Measurements from ENCODE around the gene TRIM66.

Gene TRIM66

GRCh38 chr11:8714622-8715225 is 32.3 kb upstream of the TRIM66 start:
- no peak for DNase-seq (ENCODE audit: low spot score)

DNA sequence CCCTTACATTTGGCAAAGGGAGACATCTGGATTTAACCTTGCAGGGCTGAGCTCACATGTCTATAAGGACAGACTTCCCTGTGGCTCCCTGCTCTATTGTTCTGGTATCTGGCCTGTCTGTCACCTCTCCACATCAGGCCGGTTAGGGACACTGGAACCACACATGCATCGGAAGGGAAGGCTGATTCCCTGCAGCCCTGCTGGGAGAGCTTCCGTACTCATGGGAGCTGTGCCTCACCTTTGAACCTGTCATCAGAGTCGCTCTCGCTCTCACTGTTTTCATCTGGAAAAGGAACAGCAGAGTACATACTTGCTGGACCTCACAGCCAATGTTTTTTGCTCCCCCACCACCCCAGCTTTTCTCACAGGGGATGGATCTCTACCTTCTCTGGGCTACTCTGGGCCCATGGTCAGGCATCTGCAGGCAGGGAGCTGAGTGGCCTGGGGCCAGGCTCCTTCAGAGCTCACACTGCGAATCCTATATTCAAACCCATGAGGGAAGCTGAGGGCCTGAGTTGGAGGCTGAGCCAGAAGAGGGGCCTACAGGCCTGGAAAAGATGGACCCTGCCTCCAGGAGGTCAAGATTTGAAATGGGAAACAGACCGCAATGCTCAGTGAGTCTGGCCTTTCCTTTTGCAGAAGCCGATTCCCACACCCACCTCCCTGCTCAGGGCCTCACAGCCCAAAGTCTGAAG is 31.4 kb upstream of the TRIM66 start:
- no peak for DNase-seq (ENCODE audit: low spot score)

DNA sequence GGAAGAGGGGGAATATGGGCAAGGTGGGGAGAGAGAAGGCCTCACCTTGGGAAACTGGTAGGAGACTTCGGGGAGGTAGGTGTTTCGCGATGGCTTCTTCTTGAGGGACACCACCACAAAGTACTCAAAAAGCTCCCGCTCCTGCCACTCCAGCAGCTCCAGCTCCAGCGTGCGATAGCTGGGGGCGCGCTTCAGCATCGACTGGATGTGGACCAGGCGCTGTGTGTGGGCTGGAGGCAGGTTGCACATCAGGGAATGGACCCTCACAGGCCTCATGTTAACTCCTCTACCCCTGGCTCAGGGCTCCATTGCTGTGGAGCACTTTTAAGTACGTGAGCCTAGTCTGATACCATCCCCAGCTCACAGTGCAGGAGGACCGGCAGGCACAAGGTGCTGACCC is 30.0 kb upstream of the TRIM66 start:
- DNase-seq (ENCODE audit: low spot score) = no peak

GRCh38 chr11:8711895-8712442 is 29.5 kb upstream of the TRIM66 start:
- DNase-seq (ENCODE audit: low spot score) = no peak

- DNase-seq (ENCODE audit: low spot score) = no peak
Measured at GRCh38 chr11:8709777-8710176, 27.3 kb upstream of the TRIM66 start.

DNA sequence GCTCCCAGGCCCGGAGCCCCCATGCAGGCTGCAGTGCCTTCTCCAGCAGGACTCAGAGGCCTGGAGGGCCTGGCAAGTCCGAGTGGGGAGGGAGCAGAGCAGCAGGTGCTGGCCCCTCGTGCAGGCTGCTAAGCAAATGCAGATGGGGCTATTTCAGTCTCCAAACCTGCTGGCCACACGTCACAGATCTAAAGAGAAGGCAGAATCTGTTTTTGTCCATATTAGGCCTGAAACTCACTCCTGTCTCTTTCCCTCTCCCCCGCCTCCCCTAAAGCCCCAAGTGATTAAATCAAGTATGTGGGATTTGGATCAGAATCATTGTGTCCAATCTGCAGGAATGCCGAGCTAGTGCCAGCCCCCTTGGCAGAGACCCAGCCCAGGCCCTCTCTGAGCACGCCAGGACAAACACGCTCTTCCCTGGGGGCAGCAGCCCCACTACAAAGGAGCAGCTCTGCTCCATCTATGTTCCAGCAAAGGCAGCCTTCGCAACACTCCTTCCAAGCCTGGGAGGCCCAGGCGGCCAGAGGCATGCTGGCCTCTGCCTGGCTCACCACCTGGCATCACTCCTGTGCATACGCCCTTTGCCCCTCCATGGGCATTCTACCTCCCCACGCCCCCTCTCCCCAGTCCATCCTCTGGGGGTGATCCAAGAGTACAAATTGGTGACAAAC is 26.7 kb upstream of the TRIM66 start:
- DNase-seq (ENCODE audit: low spot score) = no peak

GRCh38 chr11:8707541-8708191 is 25.2 kb upstream of the TRIM66 start:
- DNase-seq (ENCODE audit: low spot score) = no peak

DNA sequence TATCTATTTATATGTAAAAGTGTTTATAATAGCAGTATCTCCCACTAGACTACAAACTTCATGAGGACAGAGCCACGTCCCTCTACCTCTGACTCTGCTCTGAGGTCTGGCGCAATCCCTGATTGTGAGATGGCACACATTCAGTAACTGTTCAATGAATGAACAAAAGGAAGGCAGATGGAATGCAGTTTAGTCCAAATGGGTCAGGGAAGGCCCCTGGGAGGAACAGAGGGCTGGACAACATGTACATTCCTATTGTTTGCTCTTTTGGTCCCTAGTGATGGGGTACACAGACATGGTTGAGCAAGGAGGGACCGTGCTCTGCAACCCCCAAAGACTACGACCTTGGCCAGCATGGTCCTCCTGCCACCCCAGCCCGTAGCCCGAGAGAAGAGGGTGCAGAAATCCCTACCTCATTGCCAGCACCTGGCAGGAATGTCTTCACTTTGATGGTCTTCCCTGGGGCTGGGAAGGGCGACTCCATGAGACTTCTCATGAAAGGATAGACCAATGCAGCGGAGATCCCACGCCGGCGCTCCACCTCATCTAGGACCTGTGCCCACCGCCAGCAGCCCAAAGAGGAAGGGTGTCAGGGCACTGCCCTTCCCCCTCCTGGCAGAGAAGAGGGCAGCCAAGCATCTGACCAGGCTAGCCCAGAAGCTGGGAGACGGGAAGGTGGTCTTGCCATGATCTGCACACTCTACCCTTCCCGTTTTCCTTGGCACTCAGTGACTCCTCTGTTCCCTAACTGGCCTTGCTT is 24.4 kb upstream of the TRIM66 start:
- DNase-seq (ENCODE audit: low spot score) = no peak

DNA sequence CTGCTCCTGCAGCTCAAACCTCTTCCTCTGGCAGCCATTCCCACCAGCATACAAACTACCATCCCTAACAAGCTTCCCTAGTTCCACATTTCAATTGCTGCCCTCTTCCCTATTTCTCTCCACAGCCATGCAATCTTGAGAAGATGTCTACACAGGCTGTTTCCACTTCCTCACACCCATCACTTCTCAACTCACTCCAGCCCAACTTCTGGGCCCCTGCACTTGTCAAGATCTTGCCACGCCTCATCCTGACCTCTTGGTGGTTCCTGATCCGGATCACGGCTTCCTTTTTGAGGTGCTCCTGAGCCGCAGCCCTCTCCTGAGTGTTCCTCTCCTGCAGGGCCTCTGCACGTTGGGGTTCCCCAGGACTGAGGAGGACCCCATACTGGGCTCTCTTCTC is 22.7 kb upstream of the TRIM66 start:
- DNase-seq (ENCODE audit: low spot score) = no peak

- no peak for DNase-seq (ENCODE audit: low spot score)
Measured at GRCh38 chr11:8704136-8704535, 21.7 kb upstream of the TRIM66 start.

GRCh38 chr11:8702598-8702915 is 20.1 kb upstream of the TRIM66 start:
- DNase-seq (ENCODE audit: low spot score) = no peak

- DNase-seq (ENCODE audit: low spot score) = no peak
Measured at GRCh38 chr11:8701891-8702597, 19.6 kb upstream of the TRIM66 start.

- DNase-seq (ENCODE audit: low spot score) = no peak
Measured at GRCh38 chr11:8699903-8700302, 17.4 kb upstream of the TRIM66 start.

- DNase-seq (ENCODE audit: low spot score) = no peak
Measured at GRCh38 chr11:8698917-8699441, 16.5 kb upstream of the TRIM66 start.

- no peak for DNase-seq (ENCODE audit: low spot score)
Measured at GRCh38 chr11:8698379-8698851, 15.9 kb upstream of the TRIM66 start.

DNA sequence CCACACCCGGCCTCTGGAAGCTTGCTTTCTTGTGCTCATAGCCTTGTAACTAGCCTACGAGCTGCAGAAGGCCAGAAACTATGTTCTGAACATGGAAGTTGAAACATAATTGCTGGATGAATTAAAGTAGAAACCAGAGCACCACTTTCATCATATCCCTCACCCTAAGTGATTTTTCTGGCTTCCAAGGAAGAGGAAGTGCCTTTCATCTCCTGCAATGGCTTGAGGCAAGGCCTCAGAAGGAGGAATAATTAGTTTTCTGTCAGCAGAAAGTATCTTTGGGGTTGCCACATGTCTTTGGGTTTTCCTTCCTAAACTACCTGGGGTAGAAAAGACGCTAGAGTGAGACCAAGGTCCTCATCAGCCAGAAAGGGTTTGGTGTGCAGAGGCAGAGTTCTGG is 14.6 kb upstream of the TRIM66 start:
- DNase-seq (ENCODE audit: low spot score) = no peak

DNA sequence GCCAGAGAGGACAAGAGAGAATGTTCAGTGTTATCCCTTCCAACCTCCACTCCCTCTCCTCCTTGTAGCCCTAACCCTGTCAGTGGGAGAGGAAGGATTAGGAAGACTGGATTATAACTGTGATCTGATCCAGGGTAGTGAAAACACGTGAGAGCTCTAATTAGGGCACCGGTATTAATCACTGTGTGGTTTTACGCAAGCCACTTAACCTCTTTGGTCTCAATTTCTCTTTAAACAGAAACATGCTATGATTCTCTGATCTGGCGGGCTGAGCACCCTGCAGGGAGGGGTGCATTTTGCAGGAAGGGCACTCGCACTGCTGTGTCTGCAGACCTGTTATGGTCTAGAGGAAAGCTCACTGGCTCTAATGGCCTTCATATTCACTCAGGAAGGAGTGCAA is 11.7 kb upstream of the TRIM66 start:
- DNase-seq (ENCODE audit: low spot score) = no peak

- DNase-seq (ENCODE audit: low spot score) = no peak
Measured at GRCh38 chr11:8693555-8693954, 11.1 kb upstream of the TRIM66 start.

DNA sequence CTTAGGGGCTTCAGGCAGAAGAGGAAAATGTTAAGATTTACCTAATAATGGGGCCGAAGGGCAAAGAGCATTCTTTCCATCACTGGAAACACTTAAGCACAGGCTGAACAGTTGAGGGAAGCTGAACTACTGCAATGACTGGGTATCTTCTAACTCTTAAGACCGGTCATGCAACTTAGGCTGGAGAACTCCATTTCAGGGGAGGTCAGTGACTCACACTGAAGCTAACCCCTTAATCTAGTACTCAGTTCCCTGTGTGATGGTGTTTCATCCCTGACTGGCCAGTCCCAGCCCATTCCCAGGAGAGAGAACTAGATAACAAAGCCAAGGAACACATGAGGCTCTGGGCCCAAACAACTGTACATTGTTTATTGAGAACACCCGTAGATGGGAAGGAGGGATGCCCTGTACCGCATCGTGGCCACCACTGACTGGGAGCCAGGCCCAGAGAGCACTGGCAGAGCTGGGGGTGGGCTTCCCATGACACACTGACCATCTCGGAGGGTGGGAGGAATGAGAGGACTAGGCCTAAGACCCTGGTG is 10.6 kb upstream of the TRIM66 start:
- DNase-seq (ENCODE audit: low spot score) = no peak

GRCh38 chr11:8692417-8692816 is 10.0 kb upstream of the TRIM66 start:
- no peak for DNase-seq (ENCODE audit: low spot score)

DNA sequence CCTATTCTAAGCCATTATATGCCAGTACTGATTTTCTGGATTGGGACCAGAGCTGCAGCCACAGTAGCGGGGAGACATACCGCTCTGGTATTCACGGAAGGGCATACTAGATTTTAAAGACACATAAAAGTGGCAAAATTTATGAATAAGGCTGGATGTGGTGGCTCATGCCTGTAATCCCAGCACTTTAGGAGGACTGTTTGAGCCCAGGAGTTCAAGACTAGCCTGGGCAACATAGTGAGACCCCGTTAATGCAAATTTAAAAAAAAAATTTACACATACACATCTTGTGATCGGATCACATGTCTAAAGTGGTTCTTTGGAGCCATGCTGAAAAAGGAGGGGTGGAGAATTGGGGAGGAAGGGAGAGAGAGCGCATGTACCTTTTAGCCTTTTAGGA is 9.1 kb upstream of the TRIM66 start:
- no peak for DNase-seq (ENCODE audit: low spot score)

All from CD4-positive, alpha-beta T cell treated with Interleukin-15 for 4 hours (primary cell).